SK-N-SH treated with all-trans-retinoic acid at 6 μM for 48 hours (cell line): ENCODE measurements around the gene SUSD3.

Experiments
- CSDC2 ChIP-seq: fragments of 250-450 bp; sonication (Bioruptor Pico); IDR thresholded peaks from 2 replicates; pipeline ENCODE4 v1.5.0; 2020; ENCODE audit warnings: mild to moderate bottlenecking, moderate library complexity
- ESRRG ChIP-seq: fragments of 250-450 bp; sonication (Bioruptor Pico); IDR thresholded peaks from 2 replicates; pipeline ENCODE4 v1.6.1; 2021; ENCODE audit warnings: mild to moderate bottlenecking
- PATZ1 ChIP-seq: fragments of 250-450 bp; sonication (Bioruptor Pico); IDR thresholded peaks from 2 replicates; pipeline ENCODE4 v1.8.0; 2020; ENCODE audit warnings: mild to moderate bottlenecking, moderate library complexity, borderline replicate concordance
- PPARA ChIP-seq: fragments of 250-450 bp; sonication (Bioruptor Pico); IDR thresholded peaks from 2 replicates; pipeline ENCODE4 v1.5.0; 2020; ENCODE audit warnings: mild to moderate bottlenecking, borderline replicate concordance

GRCh38 chr9:93013856-93014582, 44.5 kb upstream of the SUSD3 start:
- no peak for TF ChIP-seq PATZ1 (CRISPR knock-in tag)
- no peak for TF ChIP-seq PPARA (CRISPR knock-in tag)
- TF ChIP-seq CSDC2 (CRISPR knock-in tag) = no peak
- no peak for TF ChIP-seq ESRRG
